Ectodermal cell (in vitro differentiated cells): Measurements from ENCODE around the gene MAEA.

Source experiments
- H3K27ac ChIP-seq: 2 replicates; pipeline ENCODE4 v1.7.0; 2013; ENCODE audit warnings: mild to moderate bottlenecking, low read depth, low read length; ENCODE audit not compliant: insufficient read depth, poor library complexity, severe bottlenecking
- H3K27me3 ChIP-seq: 2 replicates; pipeline ENCODE4 v1.7.0; 2013; ENCODE audit warnings: mild to moderate bottlenecking, low read length; ENCODE audit not compliant: insufficient read depth, control insufficient read depth, poor library complexity, severe bottlenecking
- H3K36me3 ChIP-seq: one replicate; pipeline ENCODE4 v1.7.0; 2013; ENCODE audit warnings: low read length; ENCODE audit not compliant: control insufficient read depth, insufficient read depth
- H3K4me1 ChIP-seq: one replicate; pipeline ENCODE4 v1.7.0; 2013; ENCODE audit warnings: low read length; ENCODE audit not compliant: control insufficient read depth, insufficient read depth
- H3K4me3 ChIP-seq: 2 replicates; pipeline ENCODE4 v1.7.0; 2013; ENCODE audit warnings: low read depth, low read length, control low read depth; ENCODE audit not compliant: insufficient read depth
- H3K9me3 ChIP-seq: 2 replicates; pipeline ENCODE4 v1.7.0; 2013; ENCODE audit warnings: mild to moderate bottlenecking, low read length, moderate library complexity; ENCODE audit not compliant: control insufficient read depth
- WGBS, 2 experiments: methylation state at CpG; one replicate each; pipeline ENCODE4 v1.1.7; 2013; ENCODE audit warnings: missing lambda C conversion rate in 2 of 2; 5-methylcytosine and 5-hydroxymethylcytosine counted together

The MAEA gene

GRCh38 chr4:1375761-1376322, 86.2 kb downstream of the MAEA start:
- no peaks in the 10 kb centered on the region for H3K36me3 ChIP-seq
- H3K4me3 ChIP-seq = no peak overlapping the region
- WGBS, 2 experiments = 94 to 95% methylated on average over 17 of the region's 17 CpGs
- no peaks in the 10 kb centered on the region for H3K27me3 ChIP-seq
- no peaks in the 10 kb centered on the region for H3K4me1 ChIP-seq
- H3K9me3 ChIP-seq = no peaks in the 10 kb centered on the region
- no peak overlapping the region for H3K27ac ChIP-seq

- no peaks in the 10 kb centered on the region for H3K9me3 ChIP-seq
- no peaks in the 10 kb centered on the region for H3K4me1 ChIP-seq
- H3K4me3 ChIP-seq = no peak overlapping the region
- H3K36me3 ChIP-seq = no peaks in the 10 kb centered on the region
- H3K27me3 ChIP-seq = no peaks in the 10 kb centered on the region
- 94% methylated on average over 23 of the region's 23 CpGs for WGBS, 2 experiments
- no peak overlapping the region for H3K27ac ChIP-seq
Measured at GRCh38 chr4:1376391-1376840, 86.7 kb downstream of the MAEA start.

- Histone ChIP-seq H3K9me3 (no peaks in the 10 kb centered on the region), H3K27ac (no peak overlapping the region), H3K4me3 (no peak overlapping the region), H3K4me1 (peaks cover 2% of the 10 kb centered on the region), H3K27me3 (no peaks in the 10 kb centered on the region), H3K36me3 (no peaks in the 10 kb centered on the region)
- 88 to 89% methylated on average over 32 of the region's 32 CpGs for WGBS, 2 experiments
Measured at GRCh38 chr4:1376841-1377605, 87.3 kb downstream of the MAEA start.

GRCh38 chr4:1377606-1378261, 88.0 kb downstream of the MAEA start:
- Histone ChIP-seq H3K4me1 (peaks cover 9% of the 10 kb centered on the region), H3K27me3 (no peaks in the 10 kb centered on the region), H3K9me3 (no peaks in the 10 kb centered on the region), H3K4me3 (no peak overlapping the region), H3K36me3 (no peaks in the 10 kb centered on the region), H3K27ac (no peak overlapping the region)
- WGBS, 2 experiments = 94 to 95% methylated on average over 19 of the region's 19 CpGs

- Histone ChIP-seq H3K27me3 (no peaks in the 10 kb centered on the region), H3K27ac (no peak overlapping the region), H3K4me3 (no peak overlapping the region), H3K36me3 (no peaks in the 10 kb centered on the region), H3K4me1 (peaks cover 11% of the 10 kb centered on the region), H3K9me3 (no peaks in the 10 kb centered on the region)
- 93 to 94% methylated on average over 30 of the region's 30 CpGs for WGBS, 2 experiments
Measured at GRCh38 chr4:1378559-1379231, 89.0 kb downstream of the MAEA start.

GRCh38 chr4:1379351-1379781, 89.7 kb downstream of the MAEA start:
- Histone ChIP-seq H3K27me3 (no peaks in the 10 kb centered on the region), H3K4me1 (peaks cover 11% of the 10 kb centered on the region), H3K36me3 (no peaks in the 10 kb centered on the region), H3K27ac (no peak overlapping the region), H3K9me3 (no peaks in the 10 kb centered on the region), H3K4me3 (no peak overlapping the region)
- 87 to 88% methylated on average over 27 of the region's 27 CpGs for WGBS, 2 experiments

- H3K27me3 ChIP-seq = no peaks in the 10 kb centered on the region
- no peaks in the 10 kb centered on the region for H3K36me3 ChIP-seq
- H3K27ac ChIP-seq = no peak overlapping the region
- peaks cover 11% of the 10 kb centered on the region for H3K4me1 ChIP-seq
- WGBS, 2 experiments = 88 to 91% methylated on average over 25 to 27 of the region's 31 CpGs
- no peaks in the 10 kb centered on the region for H3K9me3 ChIP-seq
- H3K4me3 ChIP-seq = no peak overlapping the region
Measured at GRCh38 chr4:1379801-1380331, 90.2 kb downstream of the MAEA start.

- Histone ChIP-seq H3K36me3 (no peaks in the 10 kb centered on the region), H3K4me3 (no peak overlapping the region), H3K27me3 (no peaks in the 10 kb centered on the region), H3K27ac (no peak overlapping the region), H3K4me1 (peaks cover 11% of the 10 kb centered on the region), H3K9me3 (no peaks in the 10 kb centered on the region)
- 89 to 90% methylated on average over 36 of the region's 36 CpGs for WGBS, 2 experiments
Measured at GRCh38 chr4:1380368-1381151, 90.9 kb downstream of the MAEA start.

- Histone ChIP-seq H3K27me3 (no peaks in the 10 kb centered on the region), H3K4me1 (peaks cover 11% of the 10 kb centered on the region), H3K4me3 (no peak overlapping the region), H3K9me3 (no peaks in the 10 kb centered on the region), H3K27ac (no peak overlapping the region), H3K36me3 (no peaks in the 10 kb centered on the region)
- WGBS, 2 experiments = 94 to 95% methylated on average over 12 of the region's 12 CpGs
Measured at GRCh38 chr4:1381181-1381621, 91.5 kb downstream of the MAEA start.
